Right renal pelvis (tissue), 4 donors: ENCODE measurements around the gene IDUA. TPM values are rescaled to one million over a fixed set of nuclear protein-coding genes. Genes with fewer than 3 reads are reported as not detected.
"Not testable (repeated sequence)": the region's sequence is repeated elsewhere in the genome, so short reads cannot be mapped to it uniquely, and the experiment has no call there.

Experiments
- DNase-seq, 4 donors: peaks; one replicate each; pipeline ENCODE4 v3.0.0-alpha.2; 2013; ENCODE audit warnings: low read depth in 4 of 4, low spot score in 3 of 4, missing footprints in 1 of 4
- polyA plus RNA-seq, 4 donors: library from polyadenylated mRNA; unstranded; fragments of 120-200 nt; gene quantifications; one replicate each; pipeline ENCODE4 v1.2.1, GENCODE V29; 2013; ENCODE audit not compliant: insufficient read length in 4 of 4

IDUA gene
- polyA plus RNA-seq, 4 donors: 10.2 to 19.2 (median 12.9) TPM

GRCh38 chr4:966266-967112, 20.4 kb upstream of the IDUA start:
- DNase-seq: no peak

GRCh38 chr4:967113-968104, 19.4 kb upstream of the IDUA start:
- no peak for DNase-seq

- DNase-seq: no peak
These were observed 18.6 kb upstream of the IDUA start for GRCh38 chr4:968221-968620.

GRCh38 chr4:968621-969394, 18.0 kb upstream of the IDUA start:
- DNase-seq: no peak

GRCh38 chr4:970046-970745, 16.6 kb upstream of the IDUA start:
- no peak for DNase-seq

GRCh38 chr4:970854-971520, 15.9 kb upstream of the IDUA start:
- DNase-seq: no peak

GRCh38 chr4:971666-972500, 15.0 kb upstream of the IDUA start:
- no peak for DNase-seq

- no peak for DNase-seq
These were observed 14.0 kb upstream of the IDUA start for GRCh38 chr4:972651-973424.

- peak in 2 of 4 donors; percentile 56 to 60 for DNase-seq
These were observed 13.1 kb upstream of the IDUA start, which contains the start of gene DGKQ for GRCh38 chr4:973431-974397. DGKQ (minus strand) TSS chr4:973569; CDS start chr4:973482, 87 bp downstream.

GRCh38 chr4:974668-975067, 12.2 kb upstream of the IDUA start:
- DNase-seq: no peak

GRCh38 chr4:976016-976415, 10.8 kb upstream of the IDUA start:
- not testable (repeated sequence) for DNase-seq

- DNase-seq: no peak
These were observed 7.7 kb upstream of the IDUA start for GRCh38 chr4:978957-979701.

GRCh38 chr4:982291-982690, 4.6 kb upstream of the IDUA start:
- no peak for DNase-seq

- no peak for DNase-seq
These were observed 4.0 kb upstream of the IDUA start for GRCh38 chr4:982814-983213.

- no peak for DNase-seq
These were observed 2.3 kb upstream of the IDUA start for GRCh38 chr4:984336-985054.
